ENCODE results near the gene RTL1. TPM values are rescaled to one million over a fixed set of nuclear protein-coding genes. Genes with fewer than 3 reads are reported as not detected.

RTL1 gene
- total and polyA plus RNA-seq, 2 donors (not counting 3 experiments of a cell fraction or from before 2014, with no cell fraction given) = not detected

- Histone ChIP-seq H3K9me1 (replicated peaks; ENCODE audit: control insufficient read depth, extremely low read depth, insufficient read depth, low read length) (no peaks in the 10 kb centered on the region), H3K27me3 (ENCODE audit: control insufficient read depth in 2 of 2, insufficient read depth in 2 of 2, low read length in 2 of 2) (no peaks in the 10 kb centered on the region), H3K36me3 (ENCODE audit: control insufficient read depth in 2 of 2, extremely low read depth in 1 of 2, insufficient read depth in 2 of 2, low read length in 2 of 2) (peaks cover 0 to 25% of the 10 kb centered on the region in 2 experiments), H3K27ac (ENCODE audit: insufficient read depth, low read depth, low read length) (no peak overlapping the region), H3K79me2 (ENCODE audit: control insufficient read depth, insufficient read depth, low read length) (no peaks in the 10 kb centered on the region), H3K9me3 (replicated peaks; ENCODE audit: control insufficient read depth, insufficient read depth, low read length) (no peaks in the 10 kb centered on the region), H3K4me2 (ENCODE audit: insufficient read depth, low read length) (no peak overlapping the region), H4K20me1 (replicated peaks; ENCODE audit: control insufficient read depth, extremely low read depth, insufficient read depth, low read length) (no peaks in the 10 kb centered on the region), H2AFZ (ENCODE audit: low read depth, low read length) (no peak overlapping the region), H3K9ac (replicated peaks; ENCODE audit: extremely low read depth, insufficient read depth, low read length) (no peak overlapping the region), H3K4me3 (replicated peaks in 1 of 3; ENCODE audit: insufficient read depth in 1 of 3, low read depth in 1 of 3, low read length in 3 of 3) (no peak overlapping the region), H3K4me1 (ENCODE audit: control insufficient read depth, extremely low read depth, insufficient read depth, low read length) (no peaks in the 10 kb centered on the region)
- dilution Hi-C loops (cut with MboI; ENCODE audit: extremely low pct_ligation_motif_present, low sequenced_read_pairs) (no loop called here), intact Hi-C loops (cut with micrococcal nuclease) (no loop called here)
- no peak for TF ChIP-seq GATA2 (IDR thresholded peaks at IDR 0.05; ENCODE audit: insufficient read depth, insufficient read length, low read depth, low read length)
- no peak for TF ChIP-seq MAX (IDR thresholded peaks at IDR 0.05; ENCODE audit: insufficient read depth, insufficient read length)
- no peak for TF ChIP-seq CTCF (IDR thresholded peaks at IDR 0.05; ENCODE audit: extremely low read depth in 1 of 2, insufficient read depth in 1 of 2, low read depth in 1 of 2, low read length in 2 of 2)
- TF ChIP-seq EZH2 (IDR thresholded peaks at IDR 0.05; ENCODE audit: borderline replicate concordance, low read depth, low read length, severe bottlenecking) = no peak
- TF ChIP-seq JUN (IDR thresholded peaks at IDR 0.05; ENCODE audit: borderline replicate concordance, insufficient read depth, insufficient read length, low read depth) = no peak
- no peak for TF ChIP-seq POLR2AphosphoS5 (IDR thresholded peaks at IDR 0.05; ENCODE audit: insufficient read depth, low read depth, low read length)
- BruUV-seq (replicated peaks) = no TSS peak
- DNase-seq (ENCODE audit: low read depth, low spot score) (no peak), FAIRE-seq (no peak)
- POLR2A ChIA-PET = no interaction called here
- CTCF ChIA-PET = no interaction called here
Observed at GRCh38 chr14:100879782-100880181, 23.7 kb downstream of the RTL1 start.

All from endothelial cell of umbilical vein (primary cell).